T1000 (cell line): Measurements from ENCODE around the gene ENDOD1.
A peak's percentile ranks its signal among the peaks of the same experiment; 100 is the strongest.
"Not testable (repeated sequence)": the region's sequence is repeated elsewhere in the genome, so short reads cannot be mapped to it uniquely, and the experiment has no call there.

Experiments
- DNase-seq: peaks from one replicate; lab custom pipeline; 2025; ENCODE audit warnings: mixed read lengths; lab: John Stamatoyannopoulos, UW

Gene ENDOD1, protein sequence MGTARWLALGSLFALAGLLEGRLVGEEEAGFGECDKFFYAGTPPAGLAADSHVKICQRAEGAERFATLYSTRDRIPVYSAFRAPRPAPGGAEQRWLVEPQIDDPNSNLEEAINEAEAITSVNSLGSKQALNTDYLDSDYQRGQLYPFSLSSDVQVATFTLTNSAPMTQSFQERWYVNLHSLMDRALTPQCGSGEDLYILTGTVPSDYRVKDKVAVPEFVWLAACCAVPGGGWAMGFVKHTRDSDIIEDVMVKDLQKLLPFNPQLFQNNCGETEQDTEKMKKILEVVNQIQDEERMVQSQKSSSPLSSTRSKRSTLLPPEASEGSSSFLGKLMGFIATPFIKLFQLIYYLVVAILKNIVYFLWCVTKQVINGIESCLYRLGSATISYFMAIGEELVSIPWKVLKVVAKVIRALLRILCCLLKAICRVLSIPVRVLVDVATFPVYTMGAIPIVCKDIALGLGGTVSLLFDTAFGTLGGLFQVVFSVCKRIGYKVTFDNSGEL

DNA sequence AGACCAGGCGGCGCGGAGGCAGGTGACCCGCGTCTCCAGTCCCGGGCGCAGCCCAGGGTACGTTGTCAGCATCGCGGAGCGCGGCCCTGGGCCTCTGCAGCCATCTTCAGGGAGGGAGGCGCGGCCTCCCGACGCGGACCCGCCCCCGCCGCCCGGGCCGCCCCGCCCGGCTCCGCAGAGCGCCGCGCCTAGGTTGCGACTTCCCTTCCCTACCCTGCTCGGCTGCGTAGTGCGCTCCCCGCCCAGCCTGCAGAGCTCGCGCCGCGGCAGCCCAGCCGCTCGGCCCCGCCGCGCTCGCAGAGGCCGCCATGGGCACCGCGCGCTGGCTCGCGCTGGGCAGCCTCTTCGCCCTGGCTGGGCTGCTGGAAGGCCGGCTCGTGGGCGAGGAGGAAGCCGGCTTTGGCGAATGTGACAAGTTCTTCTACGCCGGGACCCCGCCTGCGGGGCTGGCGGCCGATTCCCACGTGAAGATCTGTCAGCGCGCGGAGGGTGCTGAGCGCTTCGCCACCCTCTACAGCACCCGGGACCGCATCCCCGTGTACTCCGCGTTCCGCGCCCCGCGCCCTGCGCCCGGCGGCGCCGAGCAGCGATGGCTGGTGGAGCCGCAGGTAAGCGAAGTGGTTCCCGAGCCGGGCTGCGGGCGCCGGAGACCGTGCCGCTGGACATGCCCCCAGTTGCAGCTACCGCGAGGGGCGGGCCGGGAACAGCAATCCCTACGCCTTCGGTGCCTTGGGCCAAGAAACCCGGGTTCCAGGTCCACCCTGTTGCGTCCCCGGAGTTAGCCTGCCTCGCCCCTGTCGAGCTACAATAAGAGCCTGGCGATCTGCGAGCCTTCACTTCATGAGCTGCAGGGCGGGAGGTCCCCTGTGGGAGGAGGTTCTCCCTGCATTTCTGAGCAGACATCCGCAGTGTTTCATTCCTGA is at the start of gene ENDOD1:
Gene ENDOD1 (plus strand): TSS at position 227 of the 923 bp plus-strand sequence. CDS start 82 bp downstream, at position 309.
- peak; percentile 43 for DNase-seq

DNA sequence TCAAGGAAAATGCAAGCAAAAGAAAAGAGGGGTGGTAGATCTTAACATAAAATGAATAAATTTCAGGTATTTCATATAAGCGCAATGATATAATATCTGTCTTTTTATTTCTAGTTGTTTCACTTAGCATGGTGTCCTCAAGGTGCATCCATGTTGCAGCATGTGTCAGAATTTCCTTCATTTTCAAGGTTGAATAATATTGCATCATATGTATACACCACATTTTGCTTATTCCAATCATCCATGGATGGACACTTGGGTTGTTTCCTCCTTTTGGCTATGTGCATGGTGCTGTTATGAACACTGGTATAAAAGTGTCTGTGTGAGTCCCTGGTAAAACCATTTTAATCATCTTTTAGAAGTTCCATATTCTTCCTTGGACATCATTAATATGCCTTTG is 47.4 kb upstream of the ENDOD1 start:
- no peak for DNase-seq

DNA sequence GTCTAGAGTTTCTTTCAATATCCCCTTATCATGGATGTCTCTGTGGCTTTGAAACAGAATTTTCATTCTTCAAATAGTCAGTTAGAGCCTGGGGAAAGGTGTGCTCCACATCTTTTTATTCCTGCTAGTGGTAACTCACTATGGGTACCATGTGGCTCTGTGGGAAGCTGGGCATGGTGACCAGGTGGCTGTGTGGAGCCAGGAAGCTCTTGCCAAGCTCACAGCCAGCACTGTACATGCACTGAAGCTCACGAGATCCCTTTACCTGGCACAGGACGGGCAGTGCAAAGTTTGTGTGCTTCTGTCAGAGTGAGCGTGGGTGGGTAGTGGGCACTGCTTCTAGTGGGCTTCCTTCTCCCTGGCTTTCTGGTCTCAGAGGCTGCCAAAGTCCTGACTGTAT is 46.7 kb upstream of the ENDOD1 start:
- no peak for DNase-seq

DNA sequence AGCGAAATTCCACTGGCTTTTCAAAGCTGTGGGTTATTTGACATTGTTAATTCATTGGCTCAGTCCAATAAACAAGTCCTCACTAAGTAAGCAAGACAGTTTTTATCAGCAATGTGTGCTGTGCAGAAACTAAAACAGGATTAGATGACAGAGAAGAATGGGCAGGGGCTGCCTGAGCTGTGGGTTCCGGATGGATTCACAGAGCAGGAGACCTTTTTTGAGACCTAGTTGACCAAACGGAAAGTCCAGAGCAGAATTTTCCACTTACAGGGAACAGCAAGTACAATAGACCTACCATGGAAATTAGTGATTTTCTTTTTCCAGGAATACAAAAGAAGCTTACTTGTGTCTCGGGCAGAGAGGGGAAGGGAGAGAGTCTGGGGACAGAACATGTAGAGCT is 45.6 kb upstream of the ENDOD1 start:
- DNase-seq: no peak

DNA sequence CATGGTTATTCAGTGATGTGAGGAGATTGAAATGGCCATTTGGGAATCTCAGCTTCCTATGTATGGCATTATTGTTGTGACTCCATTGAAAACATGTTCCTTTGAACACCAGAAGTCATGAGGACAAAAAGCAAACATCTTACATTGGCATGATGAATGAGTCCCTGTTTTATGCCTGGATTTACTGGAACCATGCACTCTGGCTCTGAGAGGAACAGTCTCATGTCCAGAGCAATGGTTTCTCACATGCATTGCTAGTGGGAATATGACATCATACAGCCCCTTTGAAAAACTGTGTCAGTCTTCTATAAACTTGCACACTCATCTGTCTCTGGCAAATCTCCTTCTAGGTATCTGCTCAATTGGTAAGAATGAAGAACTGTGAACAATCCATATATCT is 43.8 kb upstream of the ENDOD1 start:
- DNase-seq: no peak

DNA sequence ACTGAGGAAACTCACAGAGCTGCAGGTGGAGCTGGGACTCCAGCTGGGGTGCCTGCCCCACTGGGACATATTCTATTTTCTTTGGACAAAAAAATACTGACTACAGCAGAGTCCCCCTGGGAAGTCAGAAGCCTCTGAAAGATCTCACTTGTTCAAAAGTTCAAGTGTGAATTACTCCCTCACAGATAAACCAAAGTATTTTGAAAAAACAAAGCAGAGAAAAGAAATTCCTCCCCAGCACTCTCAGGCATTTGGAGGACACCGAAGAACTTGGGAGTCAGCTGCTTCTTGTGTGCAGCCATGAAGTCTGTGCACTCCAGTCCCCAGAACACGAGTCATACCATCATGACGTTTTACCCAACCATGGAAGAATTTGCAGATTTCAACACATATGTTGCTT is 40.5 kb upstream of the ENDOD1 start, which contains the start of gene KDM4F:
Gene KDM4F (plus strand): TSS at position 301 of the 400 bp plus-strand sequence.
- DNase-seq: not testable (repeated sequence)

DNA sequence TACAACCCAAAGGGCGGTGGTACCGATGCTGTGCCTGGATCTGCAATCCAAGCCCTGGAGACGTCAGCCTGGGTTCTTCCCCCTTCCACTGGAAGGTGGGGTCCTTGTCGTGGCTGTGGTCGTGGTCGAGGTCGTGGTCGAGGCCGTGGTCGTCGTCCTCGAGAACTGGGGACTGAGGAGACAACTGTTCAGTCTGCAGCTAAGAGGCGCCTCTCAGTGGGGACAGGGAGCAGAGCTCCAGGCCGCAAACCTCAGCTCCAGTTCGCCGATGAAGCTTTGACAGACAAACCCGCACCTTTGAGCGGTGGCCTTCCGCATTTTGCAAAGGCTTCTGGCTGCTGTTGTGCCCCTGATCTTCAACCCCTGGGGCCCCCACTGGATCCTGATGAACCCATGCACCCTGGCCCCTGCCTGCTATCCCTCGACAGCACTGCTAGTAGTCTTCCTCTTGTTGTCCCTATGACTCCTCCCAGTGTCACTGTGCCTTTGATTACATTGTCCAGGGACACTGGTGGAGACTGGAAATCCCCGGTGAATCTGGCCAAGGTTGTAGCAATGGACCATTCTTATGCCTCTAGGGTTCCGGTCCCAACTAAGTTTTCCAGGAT is 38.9 kb upstream of the ENDOD1 start:
- no peak for DNase-seq

DNA sequence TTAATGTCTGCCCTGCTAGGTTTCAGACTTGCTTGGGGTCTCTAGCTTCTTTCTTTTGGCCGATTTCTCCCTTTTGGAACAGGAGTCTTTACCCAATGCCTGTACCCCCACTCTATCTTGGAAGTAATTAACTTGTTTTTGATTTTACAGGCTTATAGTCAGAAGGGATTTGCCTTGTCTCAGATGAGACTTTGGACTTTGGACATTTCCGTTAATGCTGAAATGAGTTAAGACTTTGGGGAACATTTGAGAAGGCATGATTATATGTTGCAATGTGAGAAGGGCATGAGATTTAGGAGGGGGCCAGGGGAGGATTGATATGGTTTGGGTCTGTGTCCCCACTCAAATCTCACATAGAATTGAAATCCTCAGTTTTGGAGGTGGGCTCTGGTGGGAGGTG is 35.3 kb upstream of the ENDOD1 start:
- DNase-seq: no peak

DNA sequence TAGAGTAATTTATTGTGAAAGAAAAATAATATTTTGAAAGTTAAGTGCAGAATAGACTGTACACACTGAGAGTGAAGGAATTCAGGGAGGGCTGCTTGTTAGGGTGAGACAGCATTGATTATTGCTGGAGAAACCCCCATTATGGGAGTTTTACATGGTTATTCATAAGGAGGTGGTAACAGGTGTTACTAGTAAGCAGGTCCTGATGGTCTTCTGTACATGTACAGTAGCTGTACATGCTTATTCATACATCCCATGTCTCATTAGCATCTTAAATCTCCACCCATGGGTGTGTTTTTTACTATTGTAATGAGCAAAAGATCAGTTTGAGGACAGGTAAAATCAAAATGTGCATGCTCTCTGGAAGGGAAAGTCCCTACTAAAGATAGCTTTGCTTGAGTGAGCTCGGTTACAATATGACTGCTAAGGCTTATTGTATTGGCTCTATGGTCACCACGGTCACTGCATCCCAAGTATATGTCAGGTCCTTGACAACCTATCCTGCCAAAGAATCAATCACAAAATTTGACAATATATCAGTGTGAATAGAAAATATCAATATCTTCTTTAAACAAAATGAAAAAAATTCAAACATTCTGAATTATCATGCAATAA is 34.3 kb upstream of the ENDOD1 start:
- DNase-seq: no peak

DNA sequence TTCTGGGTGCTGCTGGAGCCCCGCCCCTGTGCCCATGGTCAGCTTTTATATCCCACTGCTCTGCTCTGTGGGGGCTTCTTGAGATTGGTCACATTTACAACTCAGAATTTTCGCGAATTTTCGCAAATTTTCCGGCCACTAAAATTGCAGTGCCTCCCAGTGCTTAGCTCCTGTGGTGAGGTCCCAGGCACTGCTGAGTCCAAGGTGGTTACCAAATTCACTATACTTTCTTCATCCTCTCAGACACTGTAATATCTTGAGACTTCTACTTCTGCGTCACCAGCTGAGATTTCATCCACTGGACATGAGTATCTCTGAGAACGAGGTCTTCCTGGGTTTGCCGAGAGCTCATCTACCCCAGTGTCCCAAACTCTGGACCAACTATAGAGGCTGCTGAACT is 31.7 kb upstream of the ENDOD1 start:
- no peak for DNase-seq

DNA sequence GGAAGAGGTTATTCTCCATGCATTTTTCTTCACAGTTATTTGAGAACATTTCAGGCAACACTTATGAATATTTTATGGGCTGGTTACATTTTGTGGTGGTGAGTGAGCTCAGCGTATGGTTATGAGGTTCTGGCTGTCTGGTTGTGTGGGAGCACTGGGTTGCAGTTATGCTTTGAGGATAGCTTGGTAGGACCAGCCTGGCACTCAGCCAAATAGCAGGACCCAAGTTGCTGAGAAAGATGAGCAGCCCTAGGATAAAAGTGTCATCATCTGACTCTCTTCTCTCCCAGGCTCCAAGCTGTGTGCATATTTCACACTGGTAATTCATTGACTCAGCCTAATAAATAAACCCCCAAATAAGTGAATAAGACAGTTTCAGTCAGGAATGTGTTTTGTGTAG is 31.0 kb upstream of the ENDOD1 start:
- no peak for DNase-seq

DNA sequence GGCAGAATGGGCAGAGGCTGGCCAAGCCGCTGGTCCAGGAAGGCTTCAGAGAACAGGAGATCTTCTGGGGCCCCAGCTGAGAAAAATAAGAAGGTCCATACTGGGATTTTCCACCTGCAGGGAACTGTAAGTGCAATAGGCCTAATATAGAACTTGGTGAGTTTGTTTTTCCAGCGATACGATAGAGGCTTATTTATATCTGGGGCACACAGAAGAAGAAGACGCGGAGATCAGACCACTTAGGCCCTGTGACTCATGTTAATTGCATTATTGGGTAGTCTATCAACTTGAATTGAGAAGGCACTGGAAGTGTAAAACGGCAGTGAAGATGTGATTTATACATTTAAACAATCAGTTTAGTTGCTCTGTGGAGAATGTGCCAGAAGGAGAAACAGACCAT is 30.6 kb upstream of the ENDOD1 start:
- no peak for DNase-seq

DNA sequence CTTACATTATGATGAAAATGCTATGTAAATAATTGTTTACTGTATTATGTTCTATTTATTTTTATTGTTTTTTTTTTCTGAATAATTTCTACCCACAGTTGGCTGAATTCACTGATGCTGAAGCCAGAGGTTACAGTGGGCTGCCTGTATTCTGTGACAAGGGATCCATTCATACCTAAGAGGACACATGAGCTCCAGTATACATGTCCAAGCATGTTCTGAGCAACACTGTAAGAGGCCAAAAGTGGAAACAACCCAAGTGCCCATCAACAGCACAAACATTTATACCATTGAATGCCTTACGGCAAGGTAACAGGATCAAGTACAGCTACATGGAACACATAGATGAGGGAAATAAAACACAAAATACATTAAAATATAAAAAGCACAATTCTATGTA is 24.3 kb upstream of the ENDOD1 start:
- DNase-seq: no peak

DNA sequence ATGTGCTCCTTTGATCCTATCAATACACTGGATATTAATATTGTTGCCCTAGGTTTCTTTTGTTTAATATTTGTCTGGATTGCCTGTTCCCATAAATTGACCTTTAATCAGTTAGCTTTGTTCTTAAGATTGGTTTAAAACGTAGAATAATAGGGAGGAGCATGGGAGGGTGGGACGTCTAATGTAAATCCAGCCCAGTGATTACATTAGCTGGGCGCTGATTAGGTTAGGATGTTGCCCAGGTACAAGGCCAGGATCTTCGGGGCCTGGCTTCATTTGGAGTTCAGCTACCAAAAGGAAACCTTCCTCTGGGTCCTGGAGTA is 23.0 kb upstream of the ENDOD1 start, which contains the start of gene SRSF8:
Gene SRSF8 (plus strand): TSS at position 204 of the 323 bp plus-strand sequence. CDS start 308 bp downstream, outside the sequence.
- no peak for DNase-seq

DNA sequence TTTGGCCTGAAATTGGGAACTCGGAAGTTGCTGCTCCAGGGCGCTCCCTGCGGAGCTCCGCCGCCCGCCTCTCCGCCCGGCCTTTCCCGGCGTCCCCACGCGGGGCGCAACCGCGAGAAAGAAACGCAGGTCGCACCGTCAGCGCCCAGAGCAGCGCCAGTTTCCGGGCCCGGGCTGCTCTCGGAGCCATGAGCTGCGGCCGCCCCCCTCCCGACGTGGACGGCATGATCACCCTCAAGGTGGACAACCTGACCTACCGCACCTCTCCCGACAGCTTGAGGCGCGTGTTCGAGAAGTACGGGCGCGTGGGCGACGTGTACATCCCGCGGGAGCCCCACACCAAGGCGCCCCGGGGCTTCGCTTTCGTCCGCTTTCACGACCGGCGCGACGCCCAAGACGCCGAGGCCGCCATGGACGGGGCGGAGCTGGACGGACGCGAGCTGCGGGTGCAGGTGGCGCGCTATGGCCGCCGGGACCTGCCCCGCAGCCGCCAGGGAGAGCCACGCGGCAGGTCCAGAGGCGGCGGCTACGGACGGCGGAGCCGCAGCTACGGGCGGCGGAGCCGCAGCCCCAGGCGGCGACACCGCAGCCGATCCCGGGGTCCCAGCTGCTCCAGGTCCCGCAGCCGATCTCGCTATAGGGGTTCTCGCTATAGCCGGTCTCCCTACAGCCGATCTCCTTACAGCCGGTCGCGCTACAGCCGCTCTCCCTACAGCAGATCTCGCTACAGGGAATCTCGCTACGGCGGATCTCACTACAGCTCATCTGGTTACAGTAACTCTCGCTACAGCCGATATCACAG is 22.4 kb upstream of the ENDOD1 start:
- DNase-seq: peak; percentile 33

DNA sequence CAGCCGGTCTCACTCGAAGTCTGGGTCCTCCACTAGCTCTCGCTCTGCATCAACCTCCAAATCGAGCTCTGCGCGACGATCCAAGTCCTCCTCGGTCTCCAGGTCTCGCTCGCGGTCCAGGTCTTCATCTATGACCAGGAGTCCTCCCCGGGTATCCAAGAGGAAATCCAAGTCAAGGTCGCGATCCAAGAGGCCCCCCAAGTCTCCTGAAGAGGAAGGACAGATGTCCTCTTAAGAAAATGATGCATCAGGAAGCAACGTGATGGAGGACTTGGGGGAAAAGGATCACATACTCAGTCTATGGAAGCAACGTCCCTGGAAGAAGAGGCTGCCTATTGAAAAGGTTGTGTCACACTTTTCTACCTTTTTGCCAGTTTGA is 21.8 kb upstream of the ENDOD1 start:
- no peak for DNase-seq

DNA sequence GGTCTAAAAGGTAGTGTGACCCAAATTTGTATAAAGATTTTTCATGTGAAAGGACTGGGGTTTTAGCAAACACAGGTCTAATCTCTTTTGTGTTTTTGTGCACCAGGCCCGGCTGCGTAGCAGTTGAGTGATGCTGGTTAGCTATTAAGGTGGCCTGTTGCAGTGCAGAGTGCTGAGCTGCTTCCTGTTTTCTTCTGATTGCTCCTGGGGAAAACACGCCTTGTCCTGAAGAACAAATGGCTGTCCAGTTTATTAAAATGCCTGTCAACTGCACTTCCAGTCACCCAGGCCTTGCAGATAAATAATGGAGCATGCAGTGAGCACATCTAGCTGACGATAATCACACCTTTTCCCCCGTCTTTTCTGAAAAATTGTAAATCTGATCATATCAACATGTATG is 21.1 kb upstream of the ENDOD1 start:
- peak; percentile 21 for DNase-seq

DNA sequence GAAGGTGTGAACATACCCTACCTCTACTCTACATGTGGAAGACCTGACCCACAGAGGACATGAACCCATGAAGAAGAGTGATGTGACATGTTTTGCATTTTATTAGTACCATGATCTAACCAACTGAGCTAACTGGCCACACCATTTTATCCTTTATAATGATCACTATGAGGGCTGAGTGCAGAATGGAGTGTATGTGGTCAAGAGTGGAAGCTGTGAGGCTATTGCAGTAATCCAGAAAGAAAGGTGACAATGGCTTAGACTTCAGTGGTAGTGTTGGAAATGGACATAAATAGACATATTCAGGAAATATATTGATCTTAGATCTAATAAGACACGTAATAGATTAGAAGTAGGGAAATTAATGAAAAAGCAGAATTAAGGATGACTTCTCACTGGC is 19.2 kb upstream of the ENDOD1 start:
- no peak for DNase-seq

DNA sequence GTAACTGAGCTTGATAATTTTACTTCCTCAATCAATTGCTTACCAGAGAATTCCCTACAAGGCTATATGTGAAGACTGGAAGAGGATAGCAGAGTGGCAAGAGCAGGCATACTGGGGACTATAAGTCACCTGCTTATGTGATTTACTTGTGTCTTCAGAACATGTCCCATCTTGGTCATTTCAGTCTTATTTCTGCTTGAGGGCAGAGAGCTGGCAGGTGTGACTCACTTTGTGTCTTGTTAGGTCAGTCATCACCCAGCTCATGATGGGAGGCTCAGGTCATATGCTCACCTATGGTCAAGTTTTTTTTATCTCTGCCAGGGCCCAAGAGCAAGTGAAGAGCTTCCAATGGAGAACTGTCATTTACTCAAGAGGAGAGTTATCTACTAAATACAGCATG is 16.7 kb upstream of the ENDOD1 start:
- no peak for DNase-seq

DNA sequence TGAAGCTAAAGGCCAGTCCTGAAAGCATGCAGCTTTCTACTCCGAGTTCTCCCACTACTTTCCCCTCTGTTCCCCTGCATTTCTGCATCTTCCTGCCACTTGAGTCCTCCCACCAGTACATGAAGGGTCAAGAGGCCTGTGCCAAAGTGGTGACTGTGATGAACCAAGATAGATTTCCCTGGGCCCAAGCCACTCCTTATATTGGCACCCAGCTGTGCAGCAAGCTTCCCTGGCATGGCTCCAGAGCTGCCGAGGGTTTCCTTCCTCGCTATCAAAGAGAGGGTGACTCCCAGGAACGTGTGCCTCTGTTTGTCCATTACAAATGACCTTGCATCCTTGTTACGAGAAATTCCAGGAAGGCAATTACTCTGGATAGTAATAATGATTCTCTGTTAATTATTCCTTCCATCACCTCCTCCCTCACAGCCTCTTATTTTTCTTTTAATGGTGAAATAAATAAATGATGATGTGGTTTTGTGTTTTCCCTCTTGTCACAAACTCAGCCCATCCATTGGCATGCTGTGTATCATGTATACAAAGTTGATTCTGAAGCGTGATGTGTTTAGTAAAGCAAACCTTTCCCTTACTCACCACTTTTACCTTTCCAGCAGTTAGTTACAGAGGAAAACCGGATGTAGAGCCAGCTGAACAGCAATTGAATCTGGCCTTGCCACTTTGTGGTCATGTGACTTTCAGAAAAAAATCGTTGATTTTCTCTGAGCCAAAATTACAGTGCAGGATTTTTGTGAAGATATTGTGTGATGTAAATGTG is 14.7 kb upstream of the ENDOD1 start:
- DNase-seq: no peak
